ENCODE results near the gene PTX4. TPM values are rescaled to one million over a fixed set of nuclear protein-coding genes. Genes with fewer than 3 reads are reported as not detected.
A peak's percentile ranks its signal among the peaks of the same experiment; 100 is the strongest.
"Not testable (repeated sequence)": the region's sequence is repeated elsewhere in the genome, so short reads cannot be mapped to it uniquely, and the experiment has no call there.

PTX4 gene
- total RNA-seq, 1 experiment from 2014 or later, result not detected

DNA sequence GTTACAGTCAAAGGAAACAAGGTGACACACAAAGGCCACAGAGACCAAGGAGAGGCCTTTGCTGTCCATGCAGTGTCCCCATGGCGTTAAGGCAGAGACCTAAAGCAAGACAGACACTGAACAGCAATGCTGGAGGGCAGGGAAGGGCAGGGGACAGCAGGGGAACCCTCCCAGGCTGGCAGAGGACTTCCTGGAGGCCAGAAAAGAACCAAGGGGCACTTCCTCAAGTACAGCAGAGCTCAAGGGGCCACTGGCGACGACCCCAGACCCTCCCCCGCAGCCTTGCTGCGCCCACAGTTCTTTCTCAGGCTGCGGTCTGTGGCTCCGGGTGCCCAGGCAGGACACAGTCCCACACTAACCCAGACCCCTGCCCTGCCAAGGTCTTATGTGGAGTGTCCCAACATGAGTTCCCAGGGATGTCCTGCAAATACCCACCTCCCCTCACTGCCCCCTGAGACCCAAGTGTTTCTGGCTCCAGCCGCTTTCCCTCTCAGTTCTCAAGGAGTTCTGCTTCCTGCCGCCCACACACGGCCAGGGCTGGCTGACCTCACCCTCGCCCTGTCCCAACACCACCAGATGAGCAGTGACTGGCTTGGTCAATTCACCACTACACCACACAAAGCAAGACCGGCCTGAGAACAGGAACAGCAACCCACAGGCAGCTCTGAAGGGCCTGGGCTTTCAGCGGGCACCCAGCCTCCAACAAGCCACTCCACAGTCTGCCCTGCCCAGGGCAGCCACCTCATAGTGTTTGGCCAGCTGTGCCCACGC is 18.1 kb downstream of the PTX4 start:
- no peak overlapping the region for H3K27ac Mint-ChIP-seq (ENCODE audit: unreplicated experiment)
- no peaks in the 10 kb centered on the region for H3K27me3 Mint-ChIP-seq (ENCODE audit: unreplicated experiment)
- no peak for DNase-seq
- intact Hi-C loops (cut with micrococcal nuclease; ENCODE audit: unreplicated experiment), result no loop called here
- BruUV-seq (replicated peaks), result no TSS peak
- CTCF ChIA-PET, result no interaction called here
- TF ChIP-seq, protein P1, sequence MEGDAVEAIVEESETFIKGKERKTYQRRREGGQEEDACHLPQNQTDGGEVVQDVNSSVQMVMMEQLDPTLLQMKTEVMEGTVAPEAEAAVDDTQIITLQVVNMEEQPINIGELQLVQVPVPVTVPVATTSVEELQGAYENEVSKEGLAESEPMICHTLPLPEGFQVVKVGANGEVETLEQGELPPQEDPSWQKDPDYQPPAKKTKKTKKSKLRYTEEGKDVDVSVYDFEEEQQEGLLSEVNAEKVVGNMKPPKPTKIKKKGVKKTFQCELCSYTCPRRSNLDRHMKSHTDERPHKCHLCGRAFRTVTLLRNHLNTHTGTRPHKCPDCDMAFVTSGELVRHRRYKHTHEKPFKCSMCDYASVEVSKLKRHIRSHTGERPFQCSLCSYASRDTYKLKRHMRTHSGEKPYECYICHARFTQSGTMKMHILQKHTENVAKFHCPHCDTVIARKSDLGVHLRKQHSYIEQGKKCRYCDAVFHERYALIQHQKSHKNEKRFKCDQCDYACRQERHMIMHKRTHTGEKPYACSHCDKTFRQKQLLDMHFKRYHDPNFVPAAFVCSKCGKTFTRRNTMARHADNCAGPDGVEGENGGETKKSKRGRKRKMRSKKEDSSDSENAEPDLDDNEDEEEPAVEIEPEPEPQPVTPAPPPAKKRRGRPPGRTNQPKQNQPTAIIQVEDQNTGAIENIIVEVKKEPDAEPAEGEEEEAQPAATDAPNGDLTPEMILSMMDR (IDR thresholded peaks at IDR 0.05; ENCODE audit: unreplicated experiment), result no peak
- peaks cover 28% of the 10 kb centered on the region for H3K36me3 Mint-ChIP-seq (ENCODE audit: insufficient read depth, unreplicated experiment)
- H3K9me3 Mint-ChIP-seq (ENCODE audit: low read depth, unreplicated experiment), result no peaks in the 10 kb centered on the region
- peak overlapping the region; percentile 38 for H3K4me3 Mint-ChIP-seq (ENCODE audit: low read depth, unreplicated experiment)
- H3K4me1 Mint-ChIP-seq (ENCODE audit: low read depth, unreplicated experiment), result peaks cover 18% of the 10 kb centered on the region

DNA sequence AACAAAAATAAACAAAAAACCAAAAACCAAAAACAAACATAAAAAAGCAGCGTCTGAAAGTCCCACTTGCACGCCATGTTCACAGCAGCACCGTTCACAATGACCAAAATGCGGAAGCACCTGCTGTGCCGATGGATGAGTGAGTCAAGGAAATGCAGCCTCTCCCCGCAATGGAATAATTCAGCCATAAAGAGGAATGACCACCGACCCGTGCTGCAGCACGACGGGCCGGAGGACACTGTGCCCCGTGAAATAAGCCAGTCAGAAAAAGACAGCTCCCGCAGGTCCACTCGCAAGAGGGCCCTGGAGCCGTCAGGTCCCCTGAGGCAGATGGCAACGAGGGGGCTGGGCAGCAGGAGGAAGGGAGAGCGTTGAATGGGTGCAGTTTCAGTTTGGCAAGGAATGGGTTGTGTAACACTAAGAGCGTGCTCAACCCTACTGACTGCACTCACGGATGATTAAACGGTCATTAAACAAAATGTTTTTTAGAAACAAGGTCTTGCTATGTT is 19.0 kb downstream of the PTX4 start:
- Mint-ChIP-seq H3K4me3 (ENCODE audit: low read depth, unreplicated experiment) (no peak overlapping the region), H3K27me3 (ENCODE audit: unreplicated experiment) (no peaks in the 10 kb centered on the region), H3K9me3 (ENCODE audit: low read depth, unreplicated experiment) (no peaks in the 10 kb centered on the region), H3K36me3 (ENCODE audit: insufficient read depth, unreplicated experiment) (peaks cover 19% of the 10 kb centered on the region), H3K27ac (ENCODE audit: unreplicated experiment) (no peak overlapping the region), H3K4me1 (ENCODE audit: low read depth, unreplicated experiment) (peaks cover 18% of the 10 kb centered on the region)
- intact Hi-C loops (cut with micrococcal nuclease; ENCODE audit: unreplicated experiment), result no loop called here
- no peak for DNase-seq
- BruUV-seq (replicated peaks), result no TSS peak
- CTCF ChIA-PET, result no interaction called here
- TF ChIP-seq, protein P1 (IDR thresholded peaks at IDR 0.05; ENCODE audit: unreplicated experiment), result no peak

DNA sequence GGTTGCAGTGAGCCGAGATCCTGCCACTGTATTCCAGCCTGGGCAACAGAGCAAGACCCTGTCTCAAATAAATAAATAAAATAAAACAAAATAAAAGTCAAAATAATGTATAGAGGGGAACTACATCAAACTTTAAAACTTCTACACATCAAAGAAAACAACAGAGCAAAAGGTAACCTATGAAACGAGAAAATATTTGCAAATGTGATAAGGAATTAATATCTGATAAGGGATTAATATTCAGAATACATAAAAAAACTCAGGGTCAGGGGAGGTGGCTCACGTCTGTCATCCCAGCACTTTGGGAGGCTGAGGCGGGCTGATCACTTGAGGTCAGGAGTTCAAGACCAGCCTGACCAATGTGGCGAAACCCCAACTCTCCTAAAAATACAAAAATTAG is 19.6 kb downstream of the PTX4 start:
- BruUV-seq (replicated peaks); H3K27ac Mint-ChIP-seq (ENCODE audit: unreplicated experiment); H3K27me3 Mint-ChIP-seq (ENCODE audit: unreplicated experiment); intact Hi-C loops (cut with micrococcal nuclease; ENCODE audit: unreplicated experiment); CTCF ChIA-PET; DNase-seq; H3K9me3 Mint-ChIP-seq (ENCODE audit: low read depth, unreplicated experiment); H3K4me3 Mint-ChIP-seq (ENCODE audit: low read depth, unreplicated experiment): not testable (repeated sequence)
- peaks cover 13% of the 10 kb centered on the region for H3K36me3 Mint-ChIP-seq (ENCODE audit: insufficient read depth, unreplicated experiment)
- peaks cover 18% of the 10 kb centered on the region for H3K4me1 Mint-ChIP-seq (ENCODE audit: low read depth, unreplicated experiment)

DNA sequence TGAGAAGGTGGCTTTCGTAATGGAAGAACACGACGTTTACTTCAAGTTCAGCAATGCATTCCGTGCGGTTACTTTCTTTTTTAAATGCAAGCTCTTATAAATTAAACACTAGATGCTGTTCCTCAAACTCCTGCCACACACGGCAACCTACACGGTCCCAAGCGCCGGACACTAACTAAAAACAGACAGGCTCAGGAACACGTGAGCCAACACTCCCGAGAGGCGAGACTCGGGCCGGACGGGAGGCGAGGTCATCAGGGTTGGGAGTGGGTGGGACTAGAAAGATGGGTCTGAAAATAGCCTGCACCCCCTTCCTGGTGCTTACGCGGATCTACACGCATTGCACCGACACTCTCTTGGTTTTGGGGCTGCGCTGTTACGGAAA is 20.3 kb downstream of the PTX4 start:
- Mint-ChIP-seq H3K4me3 (ENCODE audit: low read depth, unreplicated experiment) (no peak overlapping the region), H3K36me3 (ENCODE audit: insufficient read depth, unreplicated experiment) (peaks cover 8% of the 10 kb centered on the region), H3K9me3 (ENCODE audit: low read depth, unreplicated experiment) (no peaks in the 10 kb centered on the region), H3K27ac (ENCODE audit: unreplicated experiment) (no peak overlapping the region), H3K27me3 (ENCODE audit: unreplicated experiment) (no peaks in the 10 kb centered on the region), H3K4me1 (ENCODE audit: low read depth, unreplicated experiment) (peaks cover 18% of the 10 kb centered on the region)
- no peak for DNase-seq
- CTCF ChIA-PET, result no interaction called here
- TF ChIP-seq, protein P1 (IDR thresholded peaks at IDR 0.05; ENCODE audit: unreplicated experiment), result no peak
- no TSS peak for BruUV-seq (replicated peaks)
- intact Hi-C loops (cut with micrococcal nuclease; ENCODE audit: unreplicated experiment), result no loop called here

DNA sequence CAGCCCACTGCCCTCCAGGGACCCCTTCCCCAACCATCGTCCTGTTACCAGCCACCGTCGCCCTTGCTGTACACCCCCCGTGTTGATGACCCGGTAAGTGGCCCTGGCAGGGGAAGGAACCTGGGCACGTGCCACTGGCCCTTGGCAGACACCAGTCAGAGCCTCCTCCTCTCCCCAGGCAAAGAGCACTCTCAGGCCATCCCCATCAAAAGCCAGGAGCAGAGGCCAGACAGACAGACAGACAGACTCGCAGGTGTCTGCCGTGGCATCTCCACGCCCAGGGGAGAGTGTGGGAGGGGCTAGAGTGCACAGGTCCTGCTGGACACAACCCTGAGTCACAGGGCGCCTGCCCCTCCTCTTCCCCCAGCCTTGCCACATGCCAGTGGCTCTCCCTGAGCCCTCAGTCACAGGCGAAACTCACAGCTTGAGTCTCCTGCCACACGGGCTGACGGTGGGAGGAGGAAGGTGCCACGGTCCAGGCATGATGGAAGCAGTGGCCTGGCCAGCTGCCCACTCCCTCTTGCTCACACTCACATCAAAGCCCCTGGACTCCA is 21.7 kb downstream of the PTX4 start:
- DNase-seq, result peak; percentile 19
- intact Hi-C loops (cut with micrococcal nuclease; ENCODE audit: unreplicated experiment), result no loop called here
- peaks cover 18% of the 10 kb centered on the region for H3K4me1 Mint-ChIP-seq (ENCODE audit: low read depth, unreplicated experiment)
- no peak overlapping the region for H3K4me3 Mint-ChIP-seq (ENCODE audit: low read depth, unreplicated experiment)
- H3K9me3 Mint-ChIP-seq (ENCODE audit: low read depth, unreplicated experiment), result no peaks in the 10 kb centered on the region
- CTCF ChIA-PET, result no interaction called here
- H3K27me3 Mint-ChIP-seq (ENCODE audit: unreplicated experiment), result no peaks in the 10 kb centered on the region
- no peak overlapping the region for H3K27ac Mint-ChIP-seq (ENCODE audit: unreplicated experiment)
- no peaks in the 10 kb centered on the region for H3K36me3 Mint-ChIP-seq (ENCODE audit: insufficient read depth, unreplicated experiment)
- TF ChIP-seq, protein P1 (IDR thresholded peaks at IDR 0.05; ENCODE audit: unreplicated experiment), result no peak
- no TSS peak for BruUV-seq (replicated peaks)

Measured in Calu3 (cell line).